ENCODE measurements around the gene PMS1. TPM values are rescaled to one million over a fixed set of nuclear protein-coding genes. Genes with fewer than 3 reads are reported as not detected.
"Not testable (repeated sequence)": the region's sequence is repeated elsewhere in the genome, so short reads cannot be mapped to it uniquely, and the experiment has no call there.

The PMS1 gene
- polyA plus RNA-seq, 3 donors, result 36.3 to 47.6 (median 43.7) TPM

DNA sequence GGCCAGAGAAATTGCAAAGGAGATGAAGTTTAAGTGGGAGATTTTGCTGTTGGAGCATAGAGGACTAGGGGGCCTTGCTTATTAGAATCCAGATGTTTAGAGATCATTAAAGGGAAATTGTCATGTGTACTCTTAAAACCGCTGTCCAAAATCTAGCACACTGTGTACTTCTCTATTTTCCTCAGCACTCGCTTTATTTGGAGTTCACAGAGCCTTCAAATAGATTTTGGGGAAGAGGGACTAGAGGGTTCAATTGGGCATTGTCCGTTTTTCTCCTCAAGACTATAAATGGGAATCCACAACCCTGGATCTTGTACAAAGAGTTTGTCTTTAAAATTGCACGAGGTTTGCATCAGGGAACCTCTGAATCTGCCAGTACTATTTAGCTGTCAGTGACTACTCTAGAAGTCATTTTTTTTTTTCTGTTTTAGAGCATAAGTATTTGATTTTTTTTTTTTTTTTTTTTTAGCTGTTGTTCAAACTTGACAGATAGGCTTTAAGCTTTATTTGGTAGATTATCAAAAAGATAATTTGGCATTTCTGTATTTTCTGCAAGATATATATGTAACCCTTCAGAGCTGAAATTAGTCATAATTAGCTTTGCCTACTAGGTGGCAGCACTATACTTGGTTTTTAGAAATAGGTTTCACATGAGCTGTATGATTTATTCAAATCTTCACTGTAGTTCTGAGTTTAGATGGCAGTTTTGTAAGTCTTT is 14.2 kb downstream of the PMS1 start:
- peak in 3 of 11 donors; percentile 14 to 20 (median 18) for DNase-seq (ENCODE audit: extremely low read depth in 1 of 11, low read depth in 9 of 11, low spot score in 4 of 11)

DNA sequence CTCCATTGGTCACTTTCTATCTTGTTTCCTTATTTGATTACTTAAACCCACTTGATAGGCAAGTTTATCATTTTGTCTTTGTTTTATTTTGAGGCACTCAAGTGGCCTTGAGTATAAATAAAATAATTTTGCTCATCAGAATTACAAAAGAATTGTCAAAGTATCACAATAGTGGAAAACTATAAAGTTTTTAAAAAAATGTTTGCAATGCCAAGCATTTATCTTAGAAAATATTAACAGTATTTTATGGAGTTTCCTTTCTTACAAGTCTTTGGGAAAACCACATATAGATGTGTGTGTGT is 14.7 kb downstream of the PMS1 start:
- no peak for DNase-seq (ENCODE audit: extremely low read depth in 1 of 11, low read depth in 9 of 11, low spot score in 4 of 11)

- no peak for DNase-seq (ENCODE audit: extremely low read depth in 1 of 11, low read depth in 9 of 11, low spot score in 4 of 11)
These were observed 15.3 kb downstream of the PMS1 start for GRCh38 chr2:189799531-189799930.

DNA sequence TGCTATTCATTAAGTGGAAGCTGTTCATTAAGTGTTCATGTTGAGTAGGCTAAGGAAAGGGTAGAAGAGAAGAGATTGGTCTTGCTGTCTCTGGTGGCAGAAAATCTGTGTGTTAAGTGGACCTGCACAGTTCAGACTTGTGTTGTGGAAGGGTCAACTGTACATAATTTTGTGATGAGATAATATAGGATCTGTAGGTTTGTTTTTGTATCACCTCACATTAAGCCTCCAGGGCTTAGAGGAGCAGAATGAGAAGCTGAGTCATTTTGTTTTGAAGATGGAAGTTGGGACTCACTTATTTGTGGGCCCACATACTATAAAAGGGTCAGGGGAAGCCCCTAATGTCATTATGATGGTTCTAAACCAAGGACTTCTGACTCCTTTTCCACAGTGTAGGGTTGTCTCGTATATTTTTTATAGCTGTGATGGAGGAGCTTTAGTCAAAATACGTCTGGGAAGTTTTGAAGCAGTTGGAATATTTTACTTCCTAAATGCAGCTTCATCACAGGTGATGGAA is 18.2 kb downstream of the PMS1 start:
- DNase-seq (ENCODE audit: extremely low read depth in 1 of 11, low read depth in 9 of 11, low spot score in 4 of 11), result no peak

GRCh38 chr2:189803431-189803830 is 19.2 kb downstream of the PMS1 start:
- no peak for DNase-seq (ENCODE audit: extremely low read depth in 1 of 11, low read depth in 9 of 11, low spot score in 4 of 11)

- no peak for DNase-seq (ENCODE audit: extremely low read depth in 1 of 11, low read depth in 9 of 11, low spot score in 4 of 11)
These were observed 34.2 kb downstream of the PMS1 start for GRCh38 chr2:189818249-189819038.

- DNase-seq (ENCODE audit: extremely low read depth in 1 of 11, low read depth in 9 of 11, low spot score in 4 of 11), result no peak
These were observed 35.1 kb downstream of the PMS1 start for GRCh38 chr2:189819297-189819704.

DNA sequence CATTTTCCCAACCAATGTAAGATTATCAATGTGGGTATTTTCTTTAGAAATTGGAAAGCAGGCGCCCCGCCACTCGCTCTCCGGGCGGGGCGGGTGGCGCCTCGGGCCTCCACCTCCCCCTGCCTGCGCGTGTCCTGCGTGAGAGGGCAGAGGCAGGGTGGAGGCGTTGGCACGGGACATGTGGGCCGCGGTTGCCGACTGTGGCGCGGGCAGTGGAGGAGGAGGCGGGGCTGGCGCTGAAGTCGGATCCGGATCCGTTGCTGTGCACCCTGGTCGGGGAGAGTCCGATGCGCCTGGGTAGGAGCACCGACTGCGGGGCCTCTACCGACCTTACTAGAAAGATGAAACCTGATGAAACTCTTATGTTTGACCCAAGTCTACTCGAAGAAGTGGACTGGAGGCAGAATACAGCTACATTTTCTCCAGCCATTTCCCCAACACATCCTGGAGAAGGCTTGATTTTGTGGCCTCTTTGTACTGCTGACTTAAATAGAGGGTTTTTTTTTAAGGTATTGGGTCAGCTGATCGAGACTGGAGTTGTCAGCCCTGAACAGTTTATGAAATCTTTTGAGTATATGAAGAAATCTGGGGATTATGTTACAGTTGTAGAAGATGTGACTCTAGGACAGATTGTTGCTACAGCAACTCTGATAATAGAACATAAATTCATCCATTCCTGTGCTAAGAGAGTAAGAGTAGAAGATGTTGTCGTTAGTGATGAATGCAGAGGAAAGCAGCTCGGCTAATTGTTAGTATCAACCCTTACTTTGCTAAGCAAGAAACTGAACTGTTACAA is 37.9 kb downstream of the PMS1 start:
- DNase-seq (ENCODE audit: extremely low read depth in 1 of 11, low read depth in 9 of 11, low spot score in 4 of 11), result no peak

GRCh38 chr2:189824694-189825396 is 40.6 kb downstream of the PMS1 start:
- DNase-seq (ENCODE audit: extremely low read depth in 1 of 11, low read depth in 9 of 11, low spot score in 4 of 11), result no peak

GRCh38 chr2:189826039-189826438 is 41.8 kb downstream of the PMS1 start:
- no peak for DNase-seq (ENCODE audit: extremely low read depth in 1 of 11, low read depth in 9 of 11, low spot score in 4 of 11)

DNA sequence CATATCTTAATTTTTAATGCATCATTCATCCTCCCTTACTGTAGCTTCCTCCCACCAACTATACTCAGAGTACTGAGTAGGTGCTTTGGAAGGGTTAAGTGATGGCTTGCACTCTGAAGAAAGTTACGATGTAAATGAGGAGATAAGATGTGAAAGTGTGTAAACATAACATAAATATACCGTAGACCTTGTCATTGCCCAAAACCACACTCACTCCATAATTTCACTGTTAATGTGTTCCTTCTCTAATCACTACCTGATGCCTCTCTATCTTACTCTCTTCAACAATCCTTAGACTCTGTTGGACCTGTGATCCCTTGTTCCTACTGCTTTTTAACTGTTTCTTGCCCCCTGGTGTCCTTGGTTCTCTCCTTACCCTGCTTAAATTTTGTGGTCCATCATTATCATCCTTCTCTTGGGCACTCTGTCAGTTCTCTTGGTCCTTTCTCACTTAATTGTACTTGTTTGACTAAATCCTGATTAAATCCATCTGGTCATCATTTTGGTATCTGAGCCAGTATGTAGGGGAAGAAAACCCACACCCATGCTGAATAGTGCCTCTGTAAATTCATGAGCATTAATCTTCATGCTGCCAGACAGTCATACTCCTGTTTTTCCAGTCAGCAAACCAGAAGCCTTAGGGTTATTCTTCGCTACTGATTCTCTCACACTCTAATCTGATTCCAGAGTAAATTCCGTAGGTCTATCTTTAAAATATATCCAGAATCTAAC is 45.0 kb downstream of the PMS1 start:
- peak in 1 of 11 donors; percentile 9 for DNase-seq (ENCODE audit: extremely low read depth in 1 of 11, low read depth in 9 of 11, low spot score in 4 of 11)

- no peak for DNase-seq (ENCODE audit: extremely low read depth in 1 of 11, low read depth in 9 of 11, low spot score in 4 of 11)
These were observed 46.3 kb downstream of the PMS1 start for GRCh38 chr2:189830510-189830909.

GRCh38 chr2:189834059-189834458 is 49.8 kb downstream of the PMS1 start:
- DNase-seq (ENCODE audit: extremely low read depth in 1 of 11, low read depth in 9 of 11, low spot score in 4 of 11), result no peak

- not testable (repeated sequence) for DNase-seq (ENCODE audit: extremely low read depth in 1 of 11, low read depth in 9 of 11, low spot score in 4 of 11)
These were observed 50.4 kb downstream of the PMS1 start for GRCh38 chr2:189834642-189835041.

DNA sequence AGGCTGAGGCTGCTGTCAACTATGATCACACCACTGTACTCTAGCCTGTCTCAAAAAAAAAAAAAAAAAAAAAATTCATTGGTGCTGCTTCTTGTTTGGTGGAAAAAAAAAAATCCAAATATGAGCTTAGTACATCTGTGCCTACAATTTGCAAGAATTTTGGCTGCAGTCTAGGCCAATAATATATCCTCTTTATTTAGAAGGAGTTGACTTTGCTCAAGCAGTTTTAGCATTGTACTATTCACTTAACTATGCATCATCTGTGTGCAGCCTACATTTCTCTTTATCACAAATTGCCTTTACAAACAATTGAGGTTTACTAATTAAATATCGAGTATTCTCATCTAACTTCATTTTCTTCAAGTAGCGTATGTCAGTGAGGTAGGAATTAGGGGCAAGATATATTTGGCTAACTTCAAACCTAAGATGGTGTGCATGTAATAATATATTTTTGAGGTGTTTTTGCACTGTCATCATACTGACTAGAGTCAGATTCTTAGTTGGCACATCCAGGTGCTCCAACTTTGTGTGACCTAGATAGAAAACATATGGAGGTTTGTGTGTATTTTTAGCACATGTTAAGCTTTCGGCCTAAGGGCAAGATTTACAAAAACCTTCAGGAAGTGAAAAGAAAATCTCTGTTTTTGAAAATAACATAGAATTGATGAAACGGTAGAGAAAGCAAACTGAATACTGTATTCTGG is 51.8 kb downstream of the PMS1 start:
- no peak for DNase-seq (ENCODE audit: extremely low read depth in 1 of 11, low read depth in 9 of 11, low spot score in 4 of 11)

DNA sequence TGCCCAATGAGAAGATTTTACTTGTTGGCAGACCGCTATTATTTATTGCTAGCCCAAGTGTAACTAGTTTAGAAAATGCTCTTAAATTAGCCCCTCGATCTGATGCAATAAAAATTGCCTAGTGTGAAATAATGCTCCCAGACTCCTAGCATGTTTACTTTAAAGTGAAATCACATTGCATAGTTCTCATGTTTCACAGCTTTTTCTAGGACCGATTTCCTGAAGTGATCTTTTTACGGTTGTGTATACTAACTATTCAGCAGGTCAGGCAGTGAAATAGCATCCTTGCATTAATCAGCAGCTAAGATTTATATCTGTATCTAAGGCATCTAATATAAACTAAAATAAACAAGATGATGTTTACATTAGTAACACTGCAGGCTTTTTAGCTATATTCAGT is 52.4 kb downstream of the PMS1 start:
- DNase-seq (ENCODE audit: extremely low read depth in 1 of 11, low read depth in 9 of 11, low spot score in 4 of 11), result peak in 9 of 11 donors; percentile 18 to 77 (median 54)

DNA sequence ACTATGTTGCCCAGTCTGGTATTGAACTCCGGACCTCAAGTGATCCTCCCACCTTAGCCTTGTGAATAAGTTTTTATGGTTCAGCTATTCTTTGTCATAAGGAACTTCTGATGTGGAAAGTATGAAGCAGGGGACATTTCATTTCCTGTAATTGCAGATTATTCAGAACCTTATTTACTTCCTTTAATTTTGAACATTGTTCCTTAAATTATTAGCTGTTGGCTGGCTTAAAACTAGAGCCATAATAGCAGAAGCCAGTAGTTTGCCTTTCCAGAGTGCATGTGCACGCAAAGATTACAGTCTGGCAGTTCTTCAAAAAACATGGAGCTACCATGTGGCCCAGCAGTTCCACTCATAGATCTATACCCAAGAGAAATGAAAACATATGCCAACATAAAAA is 53.1 kb downstream of the PMS1 start:
- no peak for DNase-seq (ENCODE audit: extremely low read depth in 1 of 11, low read depth in 9 of 11, low spot score in 4 of 11)

DNA sequence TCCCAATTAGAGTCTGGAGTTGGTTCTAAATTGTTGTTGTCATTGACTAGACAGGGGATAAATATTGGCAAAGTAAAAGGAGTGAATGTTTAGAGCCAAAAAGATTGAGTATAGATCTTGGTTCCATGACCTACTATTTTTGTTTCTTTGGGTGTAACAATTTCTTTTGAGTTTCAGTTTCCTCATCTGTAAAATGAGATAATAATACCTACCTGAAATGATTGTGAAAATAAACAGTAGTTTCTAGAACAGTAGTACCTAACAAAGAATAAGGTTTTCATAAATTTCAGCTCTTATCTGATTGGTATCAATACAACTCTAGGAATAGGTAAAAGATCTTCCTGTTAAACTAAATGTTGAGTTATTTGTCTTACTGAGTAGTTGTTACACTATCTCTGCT is 56.8 kb downstream of the PMS1 start:
- DNase-seq (ENCODE audit: extremely low read depth in 1 of 11, low read depth in 9 of 11, low spot score in 4 of 11), result no peak

Data from renal cortex interstitium (tissue), 11 donors.